B cell (primary cell): ENCODE data around the gene RAP1GAP2. TPM values are rescaled to one million over a fixed set of nuclear protein-coding genes. Genes with fewer than 3 reads are reported as not detected.

ENCODE experiments used
- ATAC-seq: fragments of 200-7000 bp; cut with Tn5 transposase; one replicate; pipeline ENCODE4 v1.10.0; 2021; ENCODE audit warnings: low read depth, mild to moderate bottlenecking, moderate number of reproducible peaks, moderate library complexity
- CTCF ChIA-PET: fragments of 350-600 bp; sonication (Branson Sonifier 250); formaldehyde crosslinking; loops from one replicate; lab custom pipeline; 2021; ENCODE audit warnings: antibody characterized with exemption, inconsistent platforms; lab: Charles Lee
- POLR2A ChIA-PET: fragments of 350-600 bp; sonication (Branson Sonifier 250); formaldehyde crosslinking; loops from one replicate; lab custom pipeline; 2021; ENCODE audit warnings: antibody characterized with exemption; lab: Charles Lee
- DNase-seq: peaks from one replicate; pipeline ENCODE4 v3.0.0; 2013
- H2AFZ ChIP-seq: 2 replicates; pipeline ENCODE4 v1.6.1; 2012; ENCODE audit warnings: mild to moderate bottlenecking, low read depth, low read length; ENCODE audit not compliant: insufficient read depth, poor library complexity, severe bottlenecking
- H3K27ac ChIP-seq, 2 donors: 1 replicate in 1 of 2; 2 replicates in 1 of 2; pipeline ENCODE4 v1.5.1; 2012 to 2013; ENCODE audit warnings: low read length in 2 of 2, mild to moderate bottlenecking in 2 of 2, moderate library complexity in 1 of 2
- H3K27me3 ChIP-seq, 4 experiments: fragments of 200-600 bp in 1 of 4; sonication (generic) in 1 of 4; replicated peaks in 1 of 4; 1 replicate in 2 of 4; 2 replicates in 2 of 4; pipeline versions ENCODE4 v1.6.1 to v1.7.0; 2013 to 2016; ENCODE audit warnings: low read length in 3 of 4, mild to moderate bottlenecking in 2 of 4, mixed read lengths in 1 of 4, moderate library complexity in 1 of 4; ENCODE audit not compliant: insufficient read depth in 4 of 4, control insufficient read depth in 3 of 4; ENCODE audit errors: control extremely low read depth in 1 of 4
- H3K36me3 ChIP-seq, 2 experiments: replicated peaks in 1 of 2; 1 replicate in 1 of 2; 2 replicates in 1 of 2; pipeline versions ENCODE4 v1.6.1 to v1.7.1; 2013; ENCODE audit warnings: low read length in 1 of 2; ENCODE audit not compliant: insufficient read depth in 2 of 2, control insufficient read depth in 1 of 2; ENCODE audit errors: control extremely low read depth in 1 of 2, extremely low read depth in 1 of 2
- H3K4me1 ChIP-seq, 2 donors: fragments of 200-600 bp in 1 of 2; sonication (generic) in 1 of 2; 1 replicate in 1 of 2; 2 replicates in 1 of 2; pipeline versions ENCODE4 v1.5.1 to v1.6.1; 2013 to 2017; ENCODE audit warnings: low read length in 2 of 2; ENCODE audit not compliant: control insufficient read depth in 2 of 2, insufficient read depth in 2 of 2
- H3K4me2 ChIP-seq: replicated peaks from 2 replicates; pipeline ENCODE3; 2012; ENCODE audit warnings: mild to moderate bottlenecking, low read depth, low read length; ENCODE audit not compliant: poor library complexity, severe bottlenecking
- H3K4me3 ChIP-seq, 5 experiments: fragments of 200-600 bp in 1 of 5; sonication (generic) in 1 of 5; 1 replicate in 3 of 5; 2 replicates in 2 of 5; pipeline versions ENCODE4 v1.5.1 to v1.7.0; 2011 to 2016; ENCODE audit warnings: low read length in 4 of 5, mild to moderate bottlenecking in 4 of 5, low read depth in 2 of 5, control low read depth in 1 of 5, moderate library complexity in 1 of 5; ENCODE audit not compliant: insufficient read depth in 1 of 5; ENCODE audit errors: control extremely low read depth in 1 of 5, extremely low read depth in 1 of 5
- H3K79me2 ChIP-seq: fragments of 200-600 bp; sonication (generic); one replicate; pipeline ENCODE4 v1.6.0; 2016; ENCODE audit warnings: low read length; ENCODE audit not compliant: control insufficient read depth, insufficient read depth
- H3K9ac ChIP-seq: fragments of 200-600 bp; sonication (generic); 2 replicates; pipeline ENCODE4 v1.6.1; 2017; ENCODE audit warnings: mild to moderate bottlenecking, low read length, moderate library complexity
- H3K9me3 ChIP-seq, 3 donors: one replicate each; pipeline versions ENCODE4 v1.6.1 to v1.7.1; 2013; ENCODE audit warnings: low read length in 2 of 3; ENCODE audit not compliant: control insufficient read depth in 2 of 3, insufficient read depth in 1 of 3; ENCODE audit errors: control extremely low read depth in 1 of 3
- H4K20me1 ChIP-seq: 2 replicates; pipeline ENCODE4 v1.6.0; 2012; ENCODE audit warnings: mild to moderate bottlenecking, low read length; ENCODE audit not compliant: insufficient read depth, control insufficient read depth, poor library complexity, severe bottlenecking
- H3K27ac Mint-ChIP-seq: one replicate; pipeline ENCODE4 v1.8.0; 2021; ENCODE audit warnings: mixed read lengths
- H3K27me3 Mint-ChIP-seq: one replicate; pipeline ENCODE4 v1.8.0; 2021; ENCODE audit warnings: mixed read lengths
- H3K4me1 Mint-ChIP-seq: one replicate; pipeline ENCODE4 v1.8.0; 2021; ENCODE audit warnings: mixed read lengths
- H3K4me3 Mint-ChIP-seq: one replicate; pipeline ENCODE4 v1.8.0; 2021; ENCODE audit warnings: mixed read lengths
- H3K9me3 Mint-ChIP-seq: one replicate; pipeline ENCODE4 v1.8.0; 2022; ENCODE audit warnings: mixed read lengths; ENCODE audit not compliant: insufficient read depth
- CTCF ChIP-seq: fragments of 200-600 bp; IDR thresholded peaks from one replicate; pipeline ENCODE4 v1.8.0; 2022; ENCODE audit warnings: antibody characterized with exemption, mild to moderate bottlenecking
- EZH2 ChIP-seq: IDR thresholded peaks from 2 replicates; pipeline ENCODE4 v1.6.1; 2012; ENCODE audit warnings: borderline replicate concordance, low read depth, mild to moderate bottlenecking, moderate library complexity, low read length; ENCODE audit not compliant: insufficient read depth, poor library complexity, severe bottlenecking
- WGBS: methylation state at CpG from one replicate; pipeline ENCODE4 v1.1.5; 2013; ENCODE audit warnings: missing lambda C conversion rate; ENCODE audit not compliant: insufficient coverage; 5-methylcytosine and 5-hydroxymethylcytosine counted together
- intact Hi-C: fragments of 100-400 bp; cut with micrococcal nuclease; formaldehyde crosslinking; loops from one replicate; pipeline ENCODE4 v1.10.0; 2022
- polyA plus RNA-seq: library from polyadenylated mRNA; depleted of rRNA; stranded (reverse); fragments of >200 nt; gene quantifications from 2 replicates; pipeline ENCODE4 v1.2.3, GENCODE V29; 2012
- total RNA-seq, 2 donors: library from RNA; stranded (reverse); fragments of 120-200 nt in 1 of 2; gene quantifications; 1 replicate in 1 of 2; 2 replicates in 1 of 2; pipeline versions ENCODE4 v1.2.3 to v1.2.4, GENCODE V29; 2013 to 2022

The RAP1GAP2 gene
- total and polyA plus RNA-seq, 2 donors (not counting 1 experiment from before 2014, with no cell fraction given): 14.9 to 16.4 TPM

GRCh38 chr17:2844416-2844815 lies 48.2 kb downstream of the RAP1GAP2 start:
- no peak overlapping the region for H3K27ac Mint-ChIP-seq
- intact Hi-C loops: no loop called here

More at GRCh38 chr17:2844416-2844815, 48.2 kb downstream of the RAP1GAP2 start:
- Histone ChIP-seq H3K9ac (no peak overlapping the region), H2AFZ (no peak overlapping the region), H4K20me1 (peaks cover 33% of the 10 kb centered on the region), H3K9me3 (peaks cover 0 to 7% (median 0%) of the 10 kb centered on the region in 3 donors), H3K4me1 (peaks cover 9 to 13% of the 10 kb centered on the region in 2 donors), H3K36me3 (no peaks in the 10 kb centered on the region), H3K79me2 (peaks cover 7% of the 10 kb centered on the region), H3K27ac (no peak overlapping the region), H3K27me3 (peaks cover 0 to 53% (median 13%) of the 10 kb centered on the region in 4 experiments), H3K4me3 (no peak overlapping the region), H3K4me2 (no peak overlapping the region)
- Mint-ChIP-seq H3K4me3 (no peak overlapping the region), H3K27me3 (peaks cover 36% of the 10 kb centered on the region), H3K4me1 (peaks cover 12% of the 10 kb centered on the region), H3K9me3 (no peaks in the 10 kb centered on the region)
- WGBS: 96% methylated on average over 3 of the region's 6 CpGs
- DNase-seq (no peak), ATAC-seq (no peak)
- ChIA-PET POLR2A (no interaction called here), CTCF (interaction anchor here (0.7 to 10.4 kb wide), 4 partner anchors 10 to 170 kb away, joined by 3 to 370 read pairs (median 3); no protein-coding TSS in a partner anchor)
- TF ChIP-seq CTCF (no peak), EZH2 (no peak)
